Ishikawa (cell line): ENCODE measurements around the gene TMEM263.

Source experiments
- CEBPB ChIP-seq: IDR thresholded peaks from 2 replicates; pipeline ENCODE4 v1.6.1; 2012
- CREB1 ChIP-seq: IDR thresholded peaks from 2 replicates; pipeline ENCODE4 v1.6.1; 2012; ENCODE audit warnings: low read depth
- EGR1 ChIP-seq: IDR thresholded peaks from 2 replicates; pipeline ENCODE4 v1.6.1; 2012
- EP300 ChIP-seq: IDR thresholded peaks from 2 replicates; pipeline ENCODE4 v1.6.1; 2012; ENCODE audit warnings: borderline replicate concordance
- FOXM1 ChIP-seq: IDR thresholded peaks from 2 replicates; pipeline ENCODE4 v1.6.1; 2012; ENCODE audit warnings: low read depth, borderline replicate concordance
- MAX ChIP-seq: IDR thresholded peaks from 2 replicates; pipeline ENCODE4 v1.6.1; 2012
- NFIC ChIP-seq: IDR thresholded peaks from 2 replicates; pipeline ENCODE4 v1.6.1; 2012
- RAD21 ChIP-seq: IDR thresholded peaks from 2 replicates; pipeline ENCODE4 v1.6.1; 2012; ENCODE audit warnings: low read depth
- REST ChIP-seq: IDR thresholded peaks from 2 replicates; pipeline ENCODE4 v1.6.1; 2012; ENCODE audit warnings: low read depth, mild to moderate bottlenecking
- TAF1 ChIP-seq: IDR thresholded peaks from 2 replicates; pipeline ENCODE4 v1.6.1; 2012; ENCODE audit warnings: low read depth, mild to moderate bottlenecking
- TCF12 ChIP-seq: IDR thresholded peaks from 2 replicates; pipeline ENCODE4 v1.6.1; 2012; ENCODE audit warnings: low read depth
- TEAD4 ChIP-seq: IDR thresholded peaks from 2 replicates; pipeline ENCODE4 v1.6.1; 2012
- USF1 ChIP-seq: IDR thresholded peaks from 2 replicates; pipeline ENCODE4 v1.6.1; 2012
- YY1 ChIP-seq: IDR thresholded peaks from 2 replicates; pipeline ENCODE4 v1.6.1; 2012; ENCODE audit warnings: low read depth
- ZBTB7A ChIP-seq: IDR thresholded peaks from 2 replicates; pipeline ENCODE4 v1.6.1; 2012; ENCODE audit warnings: low read depth

Gene TMEM263

GRCh38 chr12:106910202-106910601 is 45.5 kb upstream of the TMEM263 start:
- no peak for TF ChIP-seq NFIC

GRCh38 chr12:106911581-106911980 is 44.1 kb upstream of the TMEM263 start:
- TF ChIP-seq TCF12 (no peak), TAF1 (no peak), MAX (no peak), EP300 (no peak), REST (no peak), USF1 (no peak), ZBTB7A (no peak)

- TF ChIP-seq REST (no peak), CREB1 (no peak), RAD21 (no peak), TCF12 (no peak), TAF1 (no peak), EGR1 (no peak), TEAD4 (no peak), YY1 (no peak), MAX (no peak), CEBPB (no peak), FOXM1 (no peak), NFIC (no peak), EP300 (no peak), ZBTB7A (no peak), USF1 (no peak)
These were observed 42.3 kb upstream of the TMEM263 start for GRCh38 chr12:106913456-106913855.

- TF ChIP-seq TAF1, result no peak
These were observed 40.7 kb upstream of the TMEM263 start for GRCh38 chr12:106914796-106915634.

- no peak for TF ChIP-seq RAD21
- TF ChIP-seq FOXM1, result no peak
- no peak for TF ChIP-seq EGR1
- TF ChIP-seq CREB1, result no peak
- no peak for TF ChIP-seq TAF1
- TF ChIP-seq ZBTB7A, result no peak
- TF ChIP-seq TCF12, result no peak
- no peak for TF ChIP-seq NFIC
- TF ChIP-seq TEAD4, result no peak
- no peak for TF ChIP-seq USF1
- TF ChIP-seq CEBPB, result no peak
- TF ChIP-seq MAX, result no peak
- no peak for TF ChIP-seq EP300
These were observed 40.1 kb upstream of the TMEM263 start for GRCh38 chr12:106915635-106916026.

GRCh38 chr12:106917503-106917902 is 38.2 kb upstream of the TMEM263 start:
- TF ChIP-seq TEAD4 (no peak), TCF12 (no peak), YY1 (no peak), FOXM1 (no peak), CEBPB (no peak), MAX (no peak), ZBTB7A (no peak), EP300 (no peak), TAF1 (no peak)
